NCI-H748 treated with DMSO at 0.1 percent for 48 hours (cell line): ENCODE measurements around the gene ADAMTS6.

ENCODE experiments used
- DNase-seq: peaks from one replicate; lab custom pipeline; 2025; lab: John Stamatoyannopoulos, UW

ADAMTS6 gene

GRCh38 chr5:65103756-65104440 is 377.8 kb downstream of the ADAMTS6 start:
- DNase-seq = no peak

GRCh38 chr5:65102976-65103711 is 378.6 kb downstream of the ADAMTS6 start:
- DNase-seq = peak; percentile 72

- no peak for DNase-seq
Measured at GRCh38 chr5:65102371-65102975, 379.2 kb downstream of the ADAMTS6 start.

- DNase-seq = no peak
Measured at GRCh38 chr5:65101632-65102100, 380.1 kb downstream of the ADAMTS6 start.

GRCh38 chr5:65100911-65101631 is 380.6 kb downstream of the ADAMTS6 start:
- DNase-seq = peak; percentile 57
